ENCODE results near the gene SPATA20. TPM values are rescaled to one million over a fixed set of nuclear protein-coding genes. Genes with fewer than 3 reads are reported as not detected.

SPATA20 gene
- total and polyA plus RNA-seq, 2 of the 13 experiments (the other 11 are each of a cell fraction or from before 2014, with no cell fraction given), result 36.1 to 64.8 TPM

- TF ChIP-seq ZNF512 (CRISPR knock-in tag; IDR thresholded peaks at IDR 0.05), result peak; percentile 74; the same call in 1 of the 2 replicates
- TF ChIP-seq ZNF616 (CRISPR knock-in tag; IDR thresholded peaks at IDR 0.05; ENCODE audit: low read depth), result no peak
- TF ChIP-seq, protein P1, sequence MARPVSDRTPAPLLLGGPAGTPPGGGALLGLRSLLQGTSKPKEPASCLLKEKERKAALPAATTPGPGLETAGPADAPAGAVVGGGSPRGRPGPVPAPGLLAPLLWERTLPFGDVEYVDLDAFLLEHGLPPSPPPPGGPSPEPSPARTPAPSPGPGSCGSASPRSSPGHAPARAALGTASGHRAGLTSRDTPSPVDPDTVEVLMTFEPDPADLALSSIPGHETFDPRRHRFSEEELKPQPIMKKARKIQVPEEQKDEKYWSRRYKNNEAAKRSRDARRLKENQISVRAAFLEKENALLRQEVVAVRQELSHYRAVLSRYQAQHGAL (CRISPR knock-in tag; IDR thresholded peaks at IDR 0.05; ENCODE audit: not compliant biosample characterization), result peak; percentile 97
- TF ChIP-seq FOXO1 (CRISPR knock-in tag; IDR thresholded peaks at IDR 0.05), result peak; percentile 70
- peak; percentile 50; the same call in 1 of the 2 replicates for TF ChIP-seq MIXL1 (CRISPR knock-in tag; IDR thresholded peaks at IDR 0.05)
- peak; percentile 54; the same call in 1 of the 2 replicates for TF ChIP-seq MAZ (IDR thresholded peaks at IDR 0.05; ENCODE audit: borderline replicate concordance, low read depth, low read length)
- TF ChIP-seq MAZ (CRISPR knock-in tag; IDR thresholded peaks at IDR 0.05; ENCODE audit: low read depth), result peak; percentile 89
- peak; percentile 80; the same call in 1 of the 3 replicates for TF ChIP-seq MXI1 (IDR thresholded peaks at IDR 0.05; ENCODE audit: borderline replicate concordance, low read depth, low read length)
- no peak for TF ChIP-seq ZEB1 (IDR thresholded peaks at IDR 0.05; ENCODE audit: insufficient replicate concordance, low read depth)
- peak; percentile 65 for TF ChIP-seq ZNF44 (CRISPR knock-in tag; IDR thresholded peaks at IDR 0.05)
- no peak; the same call in 1 of the 2 replicates for TF ChIP-seq MED13 (CRISPR knock-in tag; IDR thresholded peaks at IDR 0.05)
- TF ChIP-seq PAWR (CRISPR knock-in tag; IDR thresholded peaks at IDR 0.05; ENCODE audit: borderline replicate concordance), result no peak; the same call in 1 of the 2 replicates
- peak; percentile 89 for TF ChIP-seq ZNF563 (CRISPR knock-in tag; IDR thresholded peaks at IDR 0.05)
- TF ChIP-seq, protein P2, sequence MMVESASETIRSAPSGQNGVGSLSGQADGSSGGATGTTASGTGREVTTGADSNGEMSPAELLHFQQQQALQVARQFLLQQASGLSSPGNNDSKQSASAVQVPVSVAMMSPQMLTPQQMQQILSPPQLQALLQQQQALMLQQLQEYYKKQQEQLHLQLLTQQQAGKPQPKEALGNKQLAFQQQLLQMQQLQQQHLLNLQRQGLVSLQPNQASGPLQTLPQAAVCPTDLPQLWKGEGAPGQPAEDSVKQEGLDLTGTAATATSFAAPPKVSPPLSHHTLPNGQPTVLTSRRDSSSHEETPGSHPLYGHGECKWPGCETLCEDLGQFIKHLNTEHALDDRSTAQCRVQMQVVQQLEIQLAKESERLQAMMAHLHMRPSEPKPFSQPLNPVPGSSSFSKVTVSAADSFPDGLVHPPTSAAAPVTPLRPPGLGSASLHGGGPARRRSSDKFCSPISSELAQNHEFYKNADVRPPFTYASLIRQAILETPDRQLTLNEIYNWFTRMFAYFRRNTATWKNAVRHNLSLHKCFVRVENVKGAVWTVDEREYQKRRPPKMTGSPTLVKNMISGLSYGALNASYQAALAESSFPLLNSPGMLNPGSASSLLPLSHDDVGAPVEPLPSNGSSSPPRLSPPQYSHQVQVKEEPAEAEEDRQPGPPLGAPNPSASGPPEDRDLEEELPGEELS (CRISPR knock-in tag; IDR thresholded peaks at IDR 0.05), result peak; percentile 63; the same call in 1 of the 2 replicates
- peak; percentile 53; the same call in 1 of the 2 replicates for TF ChIP-seq MTA1 (CRISPR knock-in tag; IDR thresholded peaks at IDR 0.05; ENCODE audit: borderline replicate concordance)
- TF ChIP-seq ZFP41 (CRISPR knock-in tag; IDR thresholded peaks at IDR 0.05; ENCODE audit: borderline replicate concordance), result peak; percentile 72; the same call in 1 of the 2 replicates
- TF ChIP-seq HNRNPL (IDR thresholded peaks at IDR 0.05; ENCODE audit: low read depth, low read length), result peak; percentile 45; the same call in 1 of the 2 replicates
- TF ChIP-seq ZNF333 (CRISPR knock-in tag; IDR thresholded peaks at IDR 0.05; ENCODE audit: borderline replicate concordance), result peak; percentile 33; the same call in 1 of the 2 replicates
- TF ChIP-seq KLF16 (CRISPR knock-in tag; IDR thresholded peaks at IDR 0.05), result peak in 1 of 2 experiments; percentile 95; a peak in 2 of 4 replicates
- no peak; the same call in 1 of the 2 replicates for TF ChIP-seq GPN1 (CRISPR knock-in tag; IDR thresholded peaks at IDR 0.05; ENCODE audit: borderline replicate concordance)
These were observed at the start of gene SPATA20 (continued) for GRCh38 chr17:50547035-50547735.

Measured in HepG2 (cell line).